Pulmonary artery endothelial cell (primary cell): Measurements from ENCODE around the gene METTL23. TPM values are rescaled to one million over a fixed set of nuclear protein-coding genes. Genes with fewer than 3 reads are reported as not detected.

Experiments
- DNase-seq: peaks from one replicate; pipeline ENCODE4 v3.0.0-alpha.2; 2011; ENCODE audit warnings: low read depth, low spot score
- total RNA-seq: library from RNA; depleted of rRNA; stranded (reverse); fragments of >200 nt; gene quantifications from 2 replicates; pipeline ENCODE4 v1.2.3, GENCODE V29; 2014

The METTL23 gene, protein sequence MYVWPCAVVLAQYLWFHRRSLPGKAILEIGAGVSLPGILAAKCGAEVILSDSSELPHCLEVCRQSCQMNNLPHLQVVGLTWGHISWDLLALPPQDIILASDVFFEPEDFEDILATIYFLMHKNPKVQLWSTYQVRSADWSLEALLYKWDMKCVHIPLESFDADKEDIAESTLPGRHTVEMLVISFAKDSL
- total RNA-seq: 18.6 and 19.8 TPM in 2 replicates

DNA sequence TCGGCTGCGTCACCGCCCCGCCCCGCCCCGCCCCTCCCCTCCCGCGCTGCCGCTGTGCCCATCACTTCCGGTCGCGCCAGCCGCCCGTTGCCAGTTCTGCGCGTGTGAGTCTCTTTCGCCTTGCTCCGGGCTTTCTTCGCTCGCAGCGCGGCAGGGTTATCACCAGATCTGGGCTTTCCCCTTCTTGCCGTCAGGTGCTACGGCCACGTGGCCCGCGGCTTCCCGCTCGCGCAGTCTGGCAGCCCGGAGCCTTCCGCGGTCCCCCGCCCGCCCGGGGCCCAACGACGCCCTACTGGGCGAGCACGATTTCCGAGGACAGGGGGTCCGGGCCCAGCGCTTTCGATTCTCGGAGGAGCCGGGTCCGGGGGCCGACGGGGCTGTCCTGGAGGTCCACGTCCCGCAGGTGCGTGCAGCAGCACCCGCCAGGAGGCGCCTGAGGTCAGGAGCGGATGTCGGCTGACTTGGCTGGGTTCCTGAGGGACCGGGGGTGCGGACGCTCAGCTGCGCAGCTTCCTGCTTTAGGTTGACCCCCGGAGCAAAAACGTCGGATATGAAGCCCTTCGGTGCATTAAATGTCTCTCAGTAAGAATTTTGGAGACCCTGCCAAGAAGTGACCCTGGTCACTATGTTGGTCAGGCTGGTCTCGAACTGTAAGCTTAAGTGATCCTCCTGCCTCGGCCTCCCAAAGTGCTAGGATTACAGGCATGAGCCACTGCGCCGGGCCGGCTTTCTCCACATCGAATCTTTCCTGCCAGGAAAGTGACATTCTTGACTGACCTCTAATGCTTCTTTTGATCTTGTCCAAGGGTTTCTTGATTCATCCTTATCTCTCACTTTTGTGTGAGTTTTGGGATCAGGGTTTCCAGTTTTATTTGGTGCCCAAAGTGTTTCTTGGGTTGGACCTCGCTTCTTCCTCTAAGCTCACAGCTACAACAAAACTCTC is at the start of gene METTL23:
METTL23 (plus strand) TSS at position 64 of the 943 bp plus-strand sequence. CDS start 2,872 bp downstream, outside the sequence.
- no peak for DNase-seq

- DNase-seq: no peak
Measured at GRCh38 chr17:76677406-76677805, 49.2 kb upstream of the METTL23 start.

- no peak for DNase-seq
Measured at GRCh38 chr17:76678330-76678729, 48.3 kb upstream of the METTL23 start.

- DNase-seq: no peak
Measured at GRCh38 chr17:76679239-76679638, 47.4 kb upstream of the METTL23 start.

GRCh38 chr17:76681222-76682137 is 45.2 kb upstream of the METTL23 start:
- DNase-seq: peak; percentile 26

DNA sequence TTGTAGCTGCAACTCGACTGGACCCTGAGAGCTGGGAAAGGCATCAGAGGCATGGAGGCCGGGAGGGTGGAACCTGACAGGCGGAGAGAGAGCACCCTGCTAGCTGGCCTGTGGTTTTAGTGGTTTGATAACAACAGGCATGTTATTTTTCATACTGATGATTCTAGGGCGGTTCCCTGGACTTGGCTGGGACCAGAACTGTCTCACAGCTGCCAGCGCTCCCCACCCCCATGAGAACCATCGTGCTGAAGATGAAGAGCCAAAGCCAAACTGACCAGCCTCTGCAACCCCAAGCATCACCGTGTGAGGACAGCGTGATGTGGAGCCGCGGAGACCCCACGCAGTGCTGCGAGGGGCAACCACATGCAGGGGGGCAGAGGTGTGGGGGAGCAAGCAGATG is 44.3 kb upstream of the METTL23 start:
- no peak for DNase-seq

GRCh38 chr17:76683011-76683755 is 43.5 kb upstream of the METTL23 start:
- DNase-seq: no peak

DNA sequence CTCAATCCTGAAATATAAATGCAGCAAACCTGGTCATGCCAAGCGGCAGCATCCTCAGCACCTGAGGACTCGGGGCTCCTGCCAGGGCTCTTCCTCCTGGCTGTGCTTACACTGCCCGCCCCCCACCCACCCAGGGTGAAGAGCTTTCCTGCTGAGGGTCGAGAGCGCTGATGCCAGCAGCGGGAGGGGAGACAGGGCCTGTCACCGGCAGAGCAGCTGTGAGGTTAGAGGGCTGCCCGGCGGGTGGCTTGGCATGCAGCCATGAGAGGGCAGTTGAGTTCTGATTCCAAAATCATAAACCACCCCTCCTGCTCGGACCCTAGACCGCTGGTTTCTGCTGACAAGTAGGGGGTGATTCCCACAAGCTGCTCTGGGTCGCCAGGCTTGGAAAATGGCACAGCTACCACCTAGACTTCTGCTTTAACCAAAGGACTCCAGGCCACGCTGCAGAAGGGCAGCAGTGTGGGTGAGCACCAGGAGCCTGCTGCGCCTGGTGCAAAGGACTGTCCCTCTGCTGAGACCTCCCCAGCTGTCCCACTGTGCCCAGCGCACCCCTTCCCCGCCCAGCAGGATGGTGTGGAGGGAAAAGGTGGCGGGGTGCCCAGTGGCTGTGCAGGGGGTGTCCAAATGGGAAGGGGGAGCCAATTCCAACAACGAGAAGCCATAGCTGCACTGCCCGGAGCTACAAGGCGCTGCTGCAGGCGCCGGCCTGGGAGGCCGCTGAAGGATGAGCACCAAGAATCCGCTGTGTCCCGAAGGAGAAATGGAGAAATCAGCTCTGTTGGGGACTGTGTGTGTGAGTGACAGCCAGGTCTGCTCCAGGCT is 42.5 kb upstream of the METTL23 start:
- DNase-seq: no peak

- no peak for DNase-seq
Measured at GRCh38 chr17:76684756-76685155, 41.9 kb upstream of the METTL23 start.

- DNase-seq: no peak
Measured at GRCh38 chr17:76685366-76685765, 41.3 kb upstream of the METTL23 start.

- DNase-seq: no peak
Measured at GRCh38 chr17:76685846-76686245, 40.8 kb upstream of the METTL23 start.

- no peak for DNase-seq
Measured at GRCh38 chr17:76686538-76687297, 39.9 kb upstream of the METTL23 start.

DNA sequence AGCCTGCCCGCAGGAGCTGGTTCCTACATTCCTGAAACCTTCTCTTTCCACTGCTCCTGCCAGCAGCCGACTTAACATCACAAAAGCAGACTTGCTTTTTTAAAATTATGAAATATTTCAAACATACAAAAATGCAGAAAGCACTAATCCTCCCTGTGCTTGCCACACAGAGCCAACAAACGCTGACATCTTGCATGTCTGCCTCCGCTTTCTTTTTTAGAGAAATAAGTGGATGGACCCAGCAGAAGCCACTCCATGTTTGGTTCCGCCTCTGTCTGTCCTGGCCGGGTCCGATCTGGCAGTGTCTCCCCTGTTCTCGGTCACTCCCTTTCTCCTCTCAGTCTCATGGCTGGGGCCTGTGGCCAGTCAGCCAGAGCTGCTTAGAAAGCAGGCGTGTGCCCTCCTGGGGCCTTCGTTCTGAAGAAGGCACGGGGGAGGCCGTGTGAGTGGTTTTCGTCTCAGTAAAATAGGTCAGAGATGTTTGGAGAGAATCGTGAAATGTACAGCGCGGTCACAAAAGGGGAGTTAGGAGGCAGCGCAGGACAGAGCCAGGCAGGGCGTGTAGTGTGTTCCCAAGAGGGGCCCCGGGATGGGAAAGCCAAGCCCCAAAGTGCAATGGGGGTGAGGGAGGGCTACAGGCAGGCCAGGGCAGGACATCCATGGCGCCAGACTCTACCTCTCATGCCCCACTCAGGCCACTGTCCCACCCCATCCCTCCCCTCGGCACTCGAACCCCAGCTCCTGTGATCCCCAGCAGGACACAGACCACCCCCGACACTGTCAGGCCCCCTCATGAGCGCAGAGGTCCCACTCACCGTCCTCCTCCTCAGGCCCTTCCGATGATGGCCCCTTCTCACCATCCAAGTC is 39.1 kb upstream of the METTL23 start:
- DNase-seq: no peak

- DNase-seq: no peak
Measured at GRCh38 chr17:76688165-76688622, 38.4 kb upstream of the METTL23 start.

DNA sequence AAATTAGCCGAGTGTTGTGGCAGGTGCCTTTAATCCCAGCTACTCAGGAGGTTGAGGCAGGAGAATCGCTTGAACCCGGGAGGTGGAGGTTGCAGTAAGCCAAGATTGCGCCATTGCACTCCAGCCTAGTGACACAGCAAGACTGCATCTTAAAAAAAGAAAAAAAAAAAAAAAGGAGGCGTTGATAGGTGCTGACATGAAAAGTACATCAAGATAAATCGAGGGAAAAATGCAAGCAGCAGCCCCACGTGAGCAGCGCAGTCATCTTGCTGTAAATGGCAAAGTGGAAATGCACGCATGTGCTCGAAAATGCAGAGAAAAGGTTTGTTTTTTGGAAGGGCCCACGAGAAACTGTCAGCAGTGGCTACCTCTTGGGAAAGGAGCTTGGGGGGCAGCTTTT is 36.8 kb upstream of the METTL23 start:
- DNase-seq: no peak

DNA sequence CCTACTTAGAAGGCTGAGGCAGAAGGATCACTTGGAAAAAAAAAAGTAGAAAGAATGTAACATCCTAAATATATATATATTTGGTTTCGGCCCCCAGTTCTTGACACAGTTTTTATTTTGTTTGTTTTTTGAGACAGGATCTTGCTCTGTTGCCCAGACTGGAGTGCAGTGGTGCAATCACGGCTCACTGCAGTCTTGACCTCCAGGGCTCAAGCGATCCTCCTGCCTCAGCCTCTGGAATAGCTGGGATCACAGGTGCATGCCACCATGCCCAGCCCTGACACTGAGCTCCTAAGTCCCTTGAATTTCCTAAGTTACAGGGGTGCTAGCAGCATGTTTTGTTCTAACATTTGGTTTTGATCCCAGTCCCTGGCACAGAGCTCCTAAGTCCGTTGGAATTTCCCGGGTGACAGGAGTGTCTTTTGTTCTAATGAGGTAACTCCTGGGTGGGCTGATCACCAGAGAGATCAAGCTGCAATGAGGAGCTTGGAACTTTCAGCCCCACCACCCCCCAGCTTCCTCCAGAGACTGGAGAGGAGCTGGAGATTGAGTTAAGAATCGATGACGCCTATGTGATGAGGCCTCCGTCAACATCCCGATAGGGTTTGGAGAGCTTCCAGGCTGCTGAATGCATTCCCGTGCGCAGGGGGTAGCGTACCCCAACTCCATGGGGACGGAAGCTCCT is 35.9 kb upstream of the METTL23 start:
- DNase-seq: no peak

GRCh38 chr17:76691379-76692191 is 35.1 kb upstream of the METTL23 start:
- DNase-seq: no peak
